Activated CD4-positive, CD25-positive, alpha-beta regulatory T cell treated with anti-CD3 and anti-CD28 coated beads, Interleukin-2, amount 50 U/mL, for 24 hours (primary cell): ENCODE measurements around the gene ZNF512B.

Experiments used
- ATAC-seq, 2 donors: fragments of 150-1000 bp; cut with Tn5 transposase; one replicate each; pipeline ENCODE4 v1.10.0; 2021; ENCODE audit warnings: mild to moderate bottlenecking in 1 of 2, moderate library complexity in 1 of 2

ZNF512B gene

DNA sequence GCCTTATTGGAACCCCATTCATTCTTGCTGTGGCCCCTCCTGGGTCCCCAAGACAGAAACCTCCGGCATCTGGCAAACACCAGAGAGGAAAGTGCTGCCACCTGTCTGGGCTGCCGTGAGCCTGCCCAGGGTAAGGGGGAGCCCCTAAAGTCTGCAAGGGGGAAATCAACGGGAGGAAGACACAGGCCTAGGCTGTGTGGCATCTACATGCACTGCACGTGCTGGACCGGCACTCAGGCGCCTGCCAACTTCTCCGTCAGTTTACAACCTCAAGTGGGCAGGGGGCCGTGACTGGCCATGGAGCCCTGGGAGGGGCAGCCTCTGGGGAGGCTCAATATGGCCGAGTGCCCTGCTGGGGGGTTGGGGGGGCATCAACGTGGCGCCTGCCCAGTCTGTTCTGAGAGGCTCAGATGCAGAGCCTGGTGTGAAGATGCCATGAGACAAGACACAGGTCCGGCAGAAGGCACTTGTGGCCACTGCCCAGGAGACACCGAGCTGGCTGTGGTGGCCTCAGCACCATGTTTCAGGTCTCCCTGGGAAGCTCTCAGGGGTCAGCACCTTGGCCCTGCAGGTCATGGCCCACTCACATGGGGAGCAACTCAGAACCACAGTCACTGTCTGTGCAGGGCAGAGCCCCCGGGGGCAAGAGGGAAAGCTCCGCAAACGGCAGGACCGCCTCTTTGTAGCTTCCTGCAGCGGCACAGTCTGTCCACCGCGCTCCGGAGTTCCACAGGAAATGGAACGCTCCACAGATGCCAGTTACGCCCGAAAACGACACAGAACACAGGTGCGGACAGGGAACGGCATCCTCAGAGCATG is 21.9 kb downstream of the ZNF512B start:
- ATAC-seq, result peak; percentile 30 to 33

GRCh38 chr20:63946986-63947637 is 22.6 kb downstream of the ZNF512B start:
- no peak for ATAC-seq

DNA sequence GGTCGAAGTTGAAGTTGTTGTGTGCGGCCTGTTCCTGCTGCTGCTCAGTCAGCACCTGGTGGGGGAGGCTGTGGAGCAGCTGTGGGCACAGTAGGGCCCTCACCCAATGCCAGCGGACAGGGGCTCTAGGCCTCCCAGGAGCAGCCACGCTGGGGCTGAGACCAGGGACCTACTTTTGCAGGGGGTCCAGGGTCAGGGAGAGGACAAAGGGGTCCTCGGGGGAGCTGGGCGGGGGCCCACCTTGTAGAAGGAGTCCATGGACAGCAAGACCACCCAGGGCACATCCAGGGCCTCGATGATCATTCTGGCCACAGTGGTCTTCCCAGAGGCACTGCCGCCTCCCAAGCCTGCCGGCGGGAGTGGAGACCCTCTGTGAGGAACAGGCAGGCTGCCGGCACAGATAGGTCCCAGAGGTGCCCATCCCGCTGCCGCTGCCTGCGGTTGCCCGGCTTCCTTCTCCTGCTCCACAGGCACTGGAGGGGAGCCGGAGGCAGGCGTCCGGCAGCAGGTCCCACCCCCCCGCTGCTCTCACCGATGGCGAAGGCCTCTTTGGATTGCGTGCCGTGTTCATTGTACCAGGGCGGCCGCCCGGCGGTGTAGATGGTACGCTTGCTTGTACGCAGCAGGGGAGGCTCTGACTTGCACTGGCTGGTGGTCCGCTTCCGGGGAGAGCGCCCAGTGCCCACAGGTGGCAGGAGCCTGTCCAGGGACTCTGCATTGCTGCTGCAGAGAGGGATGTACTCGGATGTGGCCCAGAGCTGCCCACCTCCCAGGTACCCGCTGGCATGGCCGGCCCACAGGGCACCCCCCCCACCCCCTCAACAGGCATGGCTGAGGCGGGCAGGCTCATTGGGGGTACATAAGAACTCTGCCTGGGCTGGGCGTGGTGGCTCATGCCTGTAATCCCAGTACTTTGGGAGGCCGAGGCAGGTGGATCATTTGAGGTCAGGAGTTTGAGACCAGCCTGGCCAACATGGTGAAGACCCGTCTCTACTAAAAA is 23.5 kb downstream of the ZNF512B start:
- ATAC-seq, result no peak

DNA sequence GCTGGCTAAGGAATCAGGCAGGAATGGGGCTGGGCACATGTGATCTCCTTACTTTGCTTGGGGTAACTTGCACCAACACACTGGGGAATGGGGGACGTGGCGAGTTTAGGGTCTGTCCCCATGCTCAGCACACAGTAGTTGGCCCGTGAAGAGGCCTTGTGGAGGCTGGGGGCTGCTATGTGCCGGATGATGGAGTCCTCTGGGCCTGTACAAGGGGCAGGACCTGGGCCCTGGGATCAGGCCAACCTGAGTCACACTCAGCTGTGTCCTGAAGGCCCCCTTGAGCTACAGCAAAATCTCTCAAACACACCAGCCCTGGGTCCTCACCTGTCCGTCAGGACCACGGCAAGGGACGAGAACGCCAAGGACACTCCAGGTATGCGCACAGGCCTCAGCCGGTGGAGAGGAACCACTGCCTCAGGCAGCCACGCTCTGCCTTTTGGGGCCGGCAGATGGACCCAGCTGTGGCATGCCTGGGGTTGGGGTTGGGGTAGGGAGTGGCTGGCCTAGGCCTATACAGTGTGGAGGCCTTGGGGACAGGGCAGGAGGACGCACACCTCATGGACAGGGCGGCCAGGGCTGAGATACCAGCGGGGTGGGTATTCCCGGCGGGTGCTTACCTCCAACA is 24.6 kb downstream of the ZNF512B start:
- ATAC-seq, result no peak

- ATAC-seq, result no peak
These were observed 25.4 kb downstream of the ZNF512B start for GRCh38 chr20:63944078-63944941.

DNA sequence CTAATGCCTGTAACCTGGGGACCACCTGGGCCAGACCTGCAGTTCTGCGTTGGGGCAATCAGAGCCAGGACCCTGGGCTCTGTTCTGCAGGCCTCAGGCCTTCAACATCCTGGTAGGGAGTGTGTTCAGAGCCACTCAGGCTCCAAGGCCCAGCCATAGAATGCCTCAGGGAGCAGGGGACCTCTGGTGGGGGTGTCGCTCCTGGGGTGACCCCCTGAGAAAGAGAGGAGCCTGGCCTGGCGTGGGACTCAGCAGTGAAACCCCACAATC is 26.0 kb downstream of the ZNF512B start:
- ATAC-seq, result no peak

DNA sequence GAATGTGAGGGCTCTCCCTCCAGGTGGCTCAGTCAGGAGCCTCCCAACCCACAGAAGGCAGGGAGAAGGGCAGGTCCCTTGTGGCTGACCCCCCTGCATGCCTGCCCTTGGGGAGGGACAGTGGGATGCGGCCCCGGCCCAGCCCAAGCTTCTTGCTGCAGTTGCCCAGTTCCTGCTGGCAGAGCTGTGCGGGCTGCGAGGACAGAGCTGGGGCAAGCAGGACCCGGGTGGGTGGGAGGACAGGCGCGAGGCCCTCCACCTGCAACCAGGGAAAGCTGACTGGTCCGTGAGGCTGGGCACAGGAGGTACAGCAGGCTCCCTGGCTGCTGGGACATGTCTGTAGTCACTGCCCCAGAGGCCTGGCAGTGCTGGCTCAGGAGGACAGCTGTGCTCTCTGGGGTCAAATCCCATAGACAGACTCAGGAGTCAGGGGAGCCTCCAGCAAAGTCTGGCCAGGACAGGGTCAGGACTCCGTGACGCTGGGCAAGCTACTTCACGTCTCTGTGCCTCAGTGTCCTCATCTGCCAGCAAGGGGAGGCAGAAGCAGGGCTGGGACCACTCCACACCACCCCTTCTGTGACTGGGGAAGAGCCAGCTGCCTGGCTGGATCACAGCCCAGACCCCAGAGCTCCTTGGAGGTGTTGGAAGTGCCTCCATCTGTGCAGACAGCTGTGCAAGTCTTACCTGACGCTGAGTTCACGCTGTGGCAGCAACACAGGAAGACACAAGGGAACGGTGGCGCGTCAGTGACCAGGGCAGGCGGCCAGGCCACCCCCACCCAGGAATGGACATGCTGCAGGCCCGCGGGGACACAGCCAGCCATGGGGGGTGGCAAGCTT is 26.5 kb downstream of the ZNF512B start:
- ATAC-seq, result no peak

GRCh38 chr20:63942250-63942951 is 27.3 kb downstream of the ZNF512B start:
- no peak for ATAC-seq

DNA sequence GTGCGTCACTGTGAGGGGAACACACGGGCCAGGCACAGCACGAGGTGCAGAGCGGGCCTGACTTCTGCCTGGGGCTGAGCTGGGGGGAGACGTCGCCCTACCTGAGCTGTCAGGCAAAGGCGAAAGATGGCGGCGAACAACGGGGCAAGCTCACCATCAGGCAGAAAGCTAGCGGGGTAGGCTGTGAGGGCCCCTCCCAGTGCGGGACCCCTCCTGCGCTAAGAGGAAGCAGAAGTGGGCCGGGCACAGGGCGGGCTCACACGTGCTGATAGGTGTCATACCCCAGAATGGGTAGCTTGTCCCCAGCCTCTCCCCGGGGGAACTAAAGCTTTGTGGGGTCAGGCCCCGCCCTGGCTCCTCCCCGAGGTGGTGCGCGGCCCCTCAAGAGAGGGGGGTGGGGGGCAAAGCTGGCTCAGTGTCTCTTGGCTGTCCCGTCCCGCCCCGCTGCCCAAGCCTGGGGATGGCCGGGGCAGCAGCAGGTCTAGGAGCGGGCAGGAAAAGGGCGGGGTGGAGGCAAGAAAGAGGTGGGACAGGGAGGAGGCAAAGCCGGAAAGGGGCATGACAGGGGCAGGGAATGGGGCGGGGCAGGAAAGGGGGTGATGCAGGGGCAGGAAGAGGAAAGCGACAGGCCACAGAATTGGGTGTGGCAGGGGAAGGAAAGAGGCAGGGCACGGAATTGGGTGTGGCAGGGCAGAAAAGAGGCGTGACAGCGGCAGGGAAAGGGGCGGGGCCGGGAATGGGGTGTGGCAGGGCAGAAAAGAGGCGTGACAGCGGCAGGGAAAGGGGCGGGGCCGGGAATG is 28.2 kb downstream of the ZNF512B start:
- ATAC-seq, result peak; percentile 55 to 61

GRCh38 chr20:63940472-63941266 is 29.1 kb downstream of the ZNF512B start:
- ATAC-seq, result no peak

- ATAC-seq, result no peak
These were observed 29.7 kb downstream of the ZNF512B start for GRCh38 chr20:63940071-63940471.

GRCh38 chr20:63939061-63939935 is 30.4 kb downstream of the ZNF512B start:
- no peak for ATAC-seq

GRCh38 chr20:63937596-63937995 is 32.1 kb downstream of the ZNF512B start:
- no peak for ATAC-seq

DNA sequence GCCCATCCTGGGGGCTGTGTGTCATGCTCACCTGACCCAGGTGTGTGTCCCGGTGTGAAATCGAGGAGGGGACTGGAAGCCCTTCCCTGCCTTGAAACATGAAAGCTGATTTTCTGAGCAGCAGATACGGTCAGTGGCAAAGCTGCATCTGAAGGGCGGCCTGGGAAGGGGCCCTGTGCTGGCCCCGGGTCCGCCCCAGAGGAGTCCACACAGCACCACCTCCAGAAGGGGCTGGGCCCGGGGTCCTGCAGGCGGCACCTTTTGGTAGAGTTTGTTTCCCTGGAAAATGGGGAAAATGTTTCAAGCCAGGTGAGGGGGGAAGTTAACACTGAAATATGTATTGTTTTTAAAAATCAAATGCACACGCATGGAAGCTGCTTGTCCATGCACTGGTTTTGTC is 34.3 kb downstream of the ZNF512B start:
- ATAC-seq, result no peak

DNA sequence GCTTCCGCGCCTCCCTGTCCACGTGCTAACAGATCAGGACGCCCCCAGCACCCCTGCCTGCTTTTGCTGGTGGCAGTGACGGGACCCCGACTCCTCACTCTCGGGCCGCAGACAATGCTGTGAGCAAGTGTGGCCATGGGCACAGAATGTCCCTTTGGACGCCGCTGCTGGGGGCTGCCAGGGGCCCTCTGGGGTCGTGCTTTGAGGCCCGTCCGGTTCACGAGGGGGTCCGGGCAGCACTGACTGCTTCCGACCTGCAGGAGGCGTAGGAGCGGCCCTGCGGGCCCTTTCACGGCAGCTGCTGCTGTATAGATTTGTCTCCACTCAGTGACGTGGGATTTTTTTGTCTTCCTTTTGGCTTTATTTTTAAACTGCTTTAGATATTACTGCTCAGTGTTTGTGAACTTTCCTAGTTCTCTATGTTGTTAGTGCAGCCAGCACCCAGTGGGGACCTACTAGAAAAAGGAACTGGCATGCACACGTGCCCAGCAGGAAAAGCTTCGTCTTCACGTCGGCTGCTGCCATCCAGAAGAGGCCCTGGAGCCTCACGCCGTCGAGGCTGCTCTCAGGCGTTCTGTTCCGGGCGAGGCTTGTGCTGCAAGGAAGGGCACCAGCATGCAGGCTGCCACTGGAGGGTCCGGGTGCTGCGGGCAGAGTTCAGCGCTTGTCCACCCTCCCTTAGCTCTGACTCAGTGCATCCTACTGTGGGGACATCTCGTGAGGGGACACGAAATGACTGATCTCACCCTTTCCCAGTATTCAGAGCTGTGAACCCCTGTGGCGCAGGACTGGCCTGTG is 35.3 kb downstream of the ZNF512B start:
- no peak for ATAC-seq

DNA sequence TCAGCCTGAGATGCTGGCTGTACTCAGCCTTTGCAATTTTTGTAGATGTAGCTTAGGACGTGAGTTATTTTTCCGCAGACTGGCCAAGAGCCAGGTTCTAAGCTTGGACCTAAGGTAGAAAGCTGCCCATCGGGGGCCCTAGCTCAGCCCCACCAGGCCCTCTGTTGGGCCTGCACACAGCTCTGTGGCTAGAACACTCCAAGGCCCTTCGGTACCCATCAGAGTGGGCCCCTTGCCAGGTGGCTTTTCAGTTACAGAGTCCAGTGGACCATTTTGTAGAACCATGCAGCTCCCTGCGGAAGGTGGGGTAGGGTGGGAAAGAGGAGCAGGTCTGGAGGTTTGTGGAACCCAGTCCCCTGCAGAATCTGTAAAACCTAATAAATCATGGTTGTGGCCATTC is 36.1 kb downstream of the ZNF512B start:
- ATAC-seq, result no peak
